ENCODE results near the gene NRXN3. TPM values are rescaled to one million over a fixed set of nuclear protein-coding genes. Genes with fewer than 3 reads are reported as not detected.

NRXN3 gene
- total RNA-seq, 2 experiments from 2014 or later, result not detected

- Mint-ChIP-seq H3K4me3 (no peak overlapping the region), H3K9me3 (no peaks in the 10 kb centered on the region), H3K27ac (no peak overlapping the region), H3K36me3 (ENCODE audit: low read depth) (no peaks in the 10 kb centered on the region), H3K27me3 (peaks cover 4% of the 10 kb centered on the region), H3K4me1 (no peaks in the 10 kb centered on the region)
- CTCF ChIA-PET, result no interaction called here
- DNase-seq, result no peak
- POLR2A ChIA-PET, result no interaction called here
These were observed 112.3 kb downstream of the NRXN3 start for GRCh38 chr14:78282437-78282836.

- Mint-ChIP-seq H3K9me3 (no peaks in the 10 kb centered on the region), H3K36me3 (ENCODE audit: low read depth) (no peaks in the 10 kb centered on the region), H3K4me3 (no peak overlapping the region), H3K4me1 (no peaks in the 10 kb centered on the region), H3K27me3 (peaks cover 6% of the 10 kb centered on the region), H3K27ac (no peak overlapping the region)
- POLR2A ChIA-PET, result no interaction called here
- CTCF ChIA-PET, result interaction anchor here (0.6 kb wide), 1 partner anchor 756 kb away, joined by 3 read pairs; no protein-coding TSS in a partner anchor
- no peak for DNase-seq
These were observed 116.0 kb downstream of the NRXN3 start for GRCh38 chr14:78286210-78286609.

- ChIA-PET CTCF (no interaction called here), POLR2A (no interaction called here)
- no peak overlapping the region for H3K27ac Mint-ChIP-seq
- no peaks in the 10 kb centered on the region for H3K36me3 Mint-ChIP-seq (ENCODE audit: low read depth)
- H3K4me1 Mint-ChIP-seq, result no peaks in the 10 kb centered on the region
- H3K9me3 Mint-ChIP-seq, result no peaks in the 10 kb centered on the region
- no peak for DNase-seq
- no peak overlapping the region for H3K4me3 Mint-ChIP-seq
- H3K27me3 Mint-ChIP-seq, result peaks cover 5% of the 10 kb centered on the region
These were observed 121.8 kb downstream of the NRXN3 start for GRCh38 chr14:78292003-78292402.

GRCh38 chr14:78297858-78298257 lies 127.7 kb downstream of the NRXN3 start:
- H3K4me1 Mint-ChIP-seq, result no peaks in the 10 kb centered on the region
- peaks cover 4% of the 10 kb centered on the region for H3K27me3 Mint-ChIP-seq
- POLR2A ChIA-PET, result no interaction called here
- H3K27ac Mint-ChIP-seq, result no peak overlapping the region
- H3K9me3 Mint-ChIP-seq, result no peaks in the 10 kb centered on the region
- H3K4me3 Mint-ChIP-seq, result no peak overlapping the region
- DNase-seq, result no peak
- CTCF ChIA-PET, result no interaction called here
- H3K36me3 Mint-ChIP-seq (ENCODE audit: low read depth), result no peaks in the 10 kb centered on the region

GRCh38 chr14:78298298-78298697 lies 128.1 kb downstream of the NRXN3 start:
- Mint-ChIP-seq H3K27me3 (peaks cover 4% of the 10 kb centered on the region), H3K27ac (no peak overlapping the region), H3K36me3 (ENCODE audit: low read depth) (no peaks in the 10 kb centered on the region), H3K9me3 (no peaks in the 10 kb centered on the region), H3K4me3 (no peak overlapping the region), H3K4me1 (no peaks in the 10 kb centered on the region)
- ChIA-PET POLR2A (no interaction called here), CTCF (no interaction called here)
- no peak for DNase-seq

- ChIA-PET POLR2A (no interaction called here), CTCF (interaction anchor here (0.6 kb wide), 1 partner anchor 282 kb away, joined by 3 read pairs; no protein-coding TSS in a partner anchor)
- no peak overlapping the region for H3K4me3 Mint-ChIP-seq
- DNase-seq, result no peak
- H3K9me3 Mint-ChIP-seq, result no peaks in the 10 kb centered on the region
- H3K36me3 Mint-ChIP-seq (ENCODE audit: low read depth), result no peaks in the 10 kb centered on the region
- no peaks in the 10 kb centered on the region for H3K27me3 Mint-ChIP-seq
- no peak overlapping the region for H3K27ac Mint-ChIP-seq
- H3K4me1 Mint-ChIP-seq, result no peaks in the 10 kb centered on the region
These were observed 132.7 kb downstream of the NRXN3 start for GRCh38 chr14:78302841-78303240.

GRCh38 chr14:78307671-78308070 lies 137.5 kb downstream of the NRXN3 start:
- H3K36me3 Mint-ChIP-seq (ENCODE audit: low read depth), result no peaks in the 10 kb centered on the region
- no peak overlapping the region for H3K4me3 Mint-ChIP-seq
- ChIA-PET CTCF (interaction anchor here (0.6 to 0.7 kb wide), 2 partner anchors 304 to 322 kb away, joined by 3 to 4 read pairs; no protein-coding TSS in a partner anchor), POLR2A (interaction anchor here (0.6 kb wide), 1 partner anchor 72 kb away, joined by 13 read pairs; no protein-coding TSS in a partner anchor)
- DNase-seq, result no peak
- peaks cover 4% of the 10 kb centered on the region for H3K27me3 Mint-ChIP-seq
- H3K9me3 Mint-ChIP-seq, result no peaks in the 10 kb centered on the region
- no peak overlapping the region for H3K27ac Mint-ChIP-seq
- H3K4me1 Mint-ChIP-seq, result no peaks in the 10 kb centered on the region

GRCh38 chr14:78308079-78308478 lies 137.9 kb downstream of the NRXN3 start:
- ChIA-PET POLR2A (interaction anchor here (0.6 kb wide), 1 partner anchor 72 kb away, joined by 13 read pairs; no protein-coding TSS in a partner anchor), CTCF (interaction anchor here (0.6 to 0.7 kb wide), 2 partner anchors 303 to 322 kb away, joined by 3 to 4 read pairs; no protein-coding TSS in a partner anchor)
- H3K36me3 Mint-ChIP-seq (ENCODE audit: low read depth), result no peaks in the 10 kb centered on the region

GRCh38 chr14:78310272-78310671 lies 140.1 kb downstream of the NRXN3 start:
- H3K4me3 Mint-ChIP-seq, result no peak overlapping the region

More at GRCh38 chr14:78308079-78308478, 137.9 kb downstream of the NRXN3 start:
- no peak overlapping the region for H3K27ac Mint-ChIP-seq
- H3K9me3 Mint-ChIP-seq, result no peaks in the 10 kb centered on the region
- peaks cover 4% of the 10 kb centered on the region for H3K27me3 Mint-ChIP-seq
- H3K4me1 Mint-ChIP-seq, result no peaks in the 10 kb centered on the region
- H3K4me3 Mint-ChIP-seq, result no peak overlapping the region
- DNase-seq, result no peak

GRCh38 chr14:78313499-78313898 lies 143.3 kb downstream of the NRXN3 start:
- Mint-ChIP-seq H3K4me1 (no peaks in the 10 kb centered on the region), H3K4me3 (no peak overlapping the region), H3K27me3 (peaks cover 7% of the 10 kb centered on the region), H3K36me3 (ENCODE audit: low read depth) (no peaks in the 10 kb centered on the region), H3K27ac (no peak overlapping the region), H3K9me3 (no peaks in the 10 kb centered on the region)
- DNase-seq, result no peak
- POLR2A ChIA-PET, result no interaction called here
- CTCF ChIA-PET, result no interaction called here

More at GRCh38 chr14:78310272-78310671, 140.1 kb downstream of the NRXN3 start:
- Mint-ChIP-seq H3K4me1 (no peaks in the 10 kb centered on the region), H3K36me3 (ENCODE audit: low read depth) (no peaks in the 10 kb centered on the region), H3K27me3 (peaks cover 5% of the 10 kb centered on the region), H3K9me3 (no peaks in the 10 kb centered on the region), H3K27ac (no peak overlapping the region)
- DNase-seq, result no peak
- CTCF ChIA-PET, result no interaction called here
- POLR2A ChIA-PET, result no interaction called here

- ChIA-PET CTCF (no interaction called here), POLR2A (no interaction called here)
These were observed 144.3 kb downstream of the NRXN3 start for GRCh38 chr14:78314484-78314883.

GRCh38 chr14:78316052-78316451 lies 145.9 kb downstream of the NRXN3 start:
- no peak for DNase-seq
- no peaks in the 10 kb centered on the region for H3K9me3 Mint-ChIP-seq
- H3K36me3 Mint-ChIP-seq (ENCODE audit: low read depth), result no peaks in the 10 kb centered on the region
- CTCF ChIA-PET, result interaction anchor here (1.0 kb wide), 1 partner anchor 33 kb away, joined by 4 read pairs; no protein-coding TSS in a partner anchor
- H3K27ac Mint-ChIP-seq, result no peak overlapping the region
- no peak overlapping the region for H3K4me3 Mint-ChIP-seq
- no peaks in the 10 kb centered on the region for H3K4me1 Mint-ChIP-seq
- H3K27me3 Mint-ChIP-seq, result peaks cover 7% of the 10 kb centered on the region
- POLR2A ChIA-PET, result no interaction called here

More at GRCh38 chr14:78314484-78314883, 144.3 kb downstream of the NRXN3 start:
- Mint-ChIP-seq H3K4me1 (no peaks in the 10 kb centered on the region), H3K27ac (no peak overlapping the region), H3K9me3 (no peaks in the 10 kb centered on the region), H3K4me3 (no peak overlapping the region), H3K36me3 (ENCODE audit: low read depth) (no peaks in the 10 kb centered on the region), H3K27me3 (peaks cover 7% of the 10 kb centered on the region)
- DNase-seq, result no peak

GRCh38 chr14:78316786-78317185 lies 146.6 kb downstream of the NRXN3 start:
- no peaks in the 10 kb centered on the region for H3K4me1 Mint-ChIP-seq
- no peaks in the 10 kb centered on the region for H3K36me3 Mint-ChIP-seq (ENCODE audit: low read depth)
- DNase-seq, result no peak
- peaks cover 7% of the 10 kb centered on the region for H3K27me3 Mint-ChIP-seq
- no peak overlapping the region for H3K27ac Mint-ChIP-seq
- no peaks in the 10 kb centered on the region for H3K9me3 Mint-ChIP-seq
- POLR2A ChIA-PET, result no interaction called here
- H3K4me3 Mint-ChIP-seq, result no peak overlapping the region
- CTCF ChIA-PET, result no interaction called here

GRCh38 chr14:78319406-78319805 lies 149.2 kb downstream of the NRXN3 start:
- Mint-ChIP-seq H3K27me3 (peaks cover 3% of the 10 kb centered on the region), H3K4me1 (no peaks in the 10 kb centered on the region), H3K36me3 (ENCODE audit: low read depth) (no peaks in the 10 kb centered on the region), H3K9me3 (no peaks in the 10 kb centered on the region), H3K27ac (no peak overlapping the region), H3K4me3 (no peak overlapping the region)
- ChIA-PET POLR2A (no interaction called here), CTCF (no interaction called here)
- DNase-seq, result no peak
